H9 (cell line): ENCODE measurements around the gene DMD. TPM values are rescaled to one million over a fixed set of nuclear protein-coding genes. Genes with fewer than 3 reads are reported as not detected.

Source experiments
- DNase-seq: peaks from one replicate; pipeline ENCODE4 v3.0.0-alpha.2; 2017
- H2AFZ ChIP-seq: one replicate; pipeline ENCODE4 v1.6.1; 2013; ENCODE audit warnings: mild to moderate bottlenecking, low read length, control low read depth, moderate library complexity
- H2AK5ac ChIP-seq: 2 replicates; pipeline ENCODE4 v1.6.1; 2013; ENCODE audit warnings: low read length, control low read depth, mixed read lengths; ENCODE audit not compliant: insufficient read length
- H2BK120ac ChIP-seq: one replicate; pipeline ENCODE4 v1.6.1; 2013; ENCODE audit warnings: low read depth, mild to moderate bottlenecking, low read length, control low read depth, inconsistent platforms; ENCODE audit not compliant: poor library complexity, severe bottlenecking
- H2BK12ac ChIP-seq: 2 replicates; pipeline ENCODE4 v1.6.1; 2013; ENCODE audit warnings: low read length, control low read depth, mixed read lengths, low read depth; ENCODE audit not compliant: insufficient read length
- H2BK15ac ChIP-seq: 2 replicates; pipeline ENCODE4 v1.6.1; 2013; ENCODE audit warnings: low read depth, low read length, control low read depth
- H2BK20ac ChIP-seq: one replicate; pipeline ENCODE4 v1.6.1; 2013; ENCODE audit warnings: low read depth, mild to moderate bottlenecking, low read length, control low read depth, inconsistent platforms; ENCODE audit not compliant: poor library complexity, severe bottlenecking
- H2BK5ac ChIP-seq: 2 replicates; pipeline ENCODE4 v1.6.1; 2013; ENCODE audit warnings: low read length, control low read depth, mixed read lengths; ENCODE audit not compliant: insufficient read length
- H3K14ac ChIP-seq: 2 replicates; pipeline ENCODE4 v1.6.1; 2013; ENCODE audit warnings: low read length, control low read depth; ENCODE audit not compliant: insufficient read depth
- H3K18ac ChIP-seq: 2 replicates; pipeline ENCODE4 v1.6.1; 2013; ENCODE audit warnings: low read depth, mild to moderate bottlenecking, mixed read lengths, low read length, control low read depth; ENCODE audit not compliant: insufficient read length
- H3K23ac ChIP-seq: 2 replicates; pipeline ENCODE4 v1.6.1; 2013; ENCODE audit warnings: low read length, control low read depth, mixed read lengths, low read depth; ENCODE audit not compliant: insufficient read length
- H3K23me2 ChIP-seq: 2 replicates; pipeline ENCODE4 v1.6.1; 2013; ENCODE audit warnings: low read depth, mild to moderate bottlenecking, mixed read lengths, low read length, control low read depth; ENCODE audit not compliant: insufficient read length, poor library complexity, severe bottlenecking
- H3K27ac ChIP-seq: 2 replicates; pipeline ENCODE4 v1.5.1; 2013; ENCODE audit warnings: low read length, control low read depth, mixed read lengths, low read depth; ENCODE audit not compliant: insufficient read length
- H3K27me3 ChIP-seq: 2 replicates; pipeline ENCODE4 v1.6.1; 2013; ENCODE audit warnings: low read length, control low read depth, inconsistent platforms; ENCODE audit not compliant: insufficient read depth
- H3K4ac ChIP-seq: 2 replicates; pipeline ENCODE4 v1.6.1; 2013; ENCODE audit warnings: low read depth, mild to moderate bottlenecking, control low read depth, inconsistent platforms, low read length, moderate library complexity
- H3K4me1 ChIP-seq: 2 replicates; pipeline ENCODE4 v1.6.1; 2013; ENCODE audit warnings: low read length, control low read depth, inconsistent platforms; ENCODE audit not compliant: insufficient read depth
- H3K4me2 ChIP-seq: 2 replicates; pipeline ENCODE4 v1.6.1; 2013; ENCODE audit warnings: low read length, control low read depth, mixed read lengths; ENCODE audit not compliant: insufficient read length, insufficient read depth
- H3K56ac ChIP-seq: 2 replicates; pipeline ENCODE4 v1.6.1; 2013; ENCODE audit warnings: low read depth, mild to moderate bottlenecking, mixed read lengths, low read length, control low read depth; ENCODE audit not compliant: insufficient read length
- H3K79me1 ChIP-seq: 2 replicates; pipeline ENCODE4 v1.6.1; 2013; ENCODE audit warnings: low read depth, mild to moderate bottlenecking, moderate library complexity, low read length, control low read depth, inconsistent platforms; ENCODE audit not compliant: insufficient read depth, poor library complexity, severe bottlenecking
- H3K79me2 ChIP-seq: 2 replicates; pipeline ENCODE4 v1.6.1; 2013; ENCODE audit warnings: low read length, control low read depth, inconsistent platforms; ENCODE audit not compliant: insufficient read depth
- H3K9ac ChIP-seq: 2 replicates; pipeline ENCODE4 v1.6.1; 2013; ENCODE audit warnings: low read length, control low read depth, mixed read lengths; ENCODE audit not compliant: insufficient read length; ENCODE audit errors: extremely low read depth
- H3K9me3 ChIP-seq: one replicate; pipeline ENCODE4 v1.6.1; 2013; ENCODE audit warnings: low read depth, low read length, inconsistent platforms; ENCODE audit not compliant: control insufficient read depth
- H3T11ph ChIP-seq: one replicate; pipeline ENCODE4 v1.6.1; 2013; ENCODE audit warnings: mild to moderate bottlenecking, low read length, control low read depth, inconsistent platforms
- H4K20me1 ChIP-seq: one replicate; pipeline ENCODE4 v1.6.1; 2013; ENCODE audit not compliant: control insufficient read depth, insufficient read length, insufficient read depth
- H4K5ac ChIP-seq: 2 replicates; pipeline ENCODE4 v1.6.1; 2013; ENCODE audit warnings: low read depth, mild to moderate bottlenecking, mixed read lengths, low read length, control low read depth; ENCODE audit not compliant: insufficient read length
- H4K8ac ChIP-seq: replicated peaks from 2 replicates; pipeline ENCODE4 v1.6.1; 2013; ENCODE audit warnings: low read length, control low read depth, mixed read lengths, low read depth; ENCODE audit not compliant: insufficient read length
- H4K91ac ChIP-seq: 2 replicates; pipeline ENCODE4 v1.6.1; 2013; ENCODE audit warnings: low read depth, mild to moderate bottlenecking, moderate library complexity, mixed read lengths, low read length, control low read depth; ENCODE audit not compliant: insufficient read length
- H3K27ac Mint-ChIP-seq, 3 experiments: 2 replicates in 2 of 3; 3 replicates in 1 of 3; pipeline ENCODE4 v1.8.0; 2020 to 2021; ENCODE audit warnings: mixed read lengths in 3 of 3, mild to moderate bottlenecking in 1 of 3, moderate library complexity in 1 of 3
- H3K27me3 Mint-ChIP-seq: 2 replicates; pipeline ENCODE4 v1.8.0; 2021; ENCODE audit warnings: low read depth, mild to moderate bottlenecking, moderate library complexity, mixed read lengths
- H3K36me3 Mint-ChIP-seq, 3 experiments: 2 replicates in 2 of 3; 3 replicates in 1 of 3; pipeline ENCODE4 v1.8.0; 2020 to 2021; ENCODE audit warnings: low read depth in 3 of 3, mixed read lengths in 3 of 3; ENCODE audit not compliant: insufficient read depth in 1 of 3
- H3K4me1 Mint-ChIP-seq, 2 experiments: 2 replicates each; pipeline ENCODE4 v1.8.0; 2020; ENCODE audit warnings: mixed read lengths in 2 of 2
- H3K4me3 Mint-ChIP-seq, 2 experiments: 2 replicates in 1 of 2; 3 replicates in 1 of 2; pipeline ENCODE4 v1.8.0; 2020 to 2021; ENCODE audit warnings: mild to moderate bottlenecking in 2 of 2, mixed read lengths in 2 of 2, moderate library complexity in 1 of 2
- H3K9me3 Mint-ChIP-seq, 2 experiments: 2 replicates in 1 of 2; 3 replicates in 1 of 2; pipeline ENCODE4 v1.8.0; 2020; ENCODE audit warnings: mild to moderate bottlenecking in 2 of 2, mixed read lengths in 2 of 2, moderate library complexity in 1 of 2
- WGBS: extraction: QIAGEN DNeasy Blood & Tissue Kit; methylation state at CpG from one replicate; pipeline ENCODE4 v1.1.7; 2013; ENCODE audit warnings: missing lambda C conversion rate, low lambda C conversion rate, mixed read lengths; ENCODE audit not compliant: insufficient read length; ENCODE audit errors: extremely low coverage; 5-methylcytosine and 5-hydroxymethylcytosine counted together
- total RNA-seq: library from RNA; stranded (reverse); gene quantifications from 2 replicates; pipeline ENCODE4 v1.2.1, GENCODE V29; 2021
- TF ChIP-seq, protein P1 (sequence below): fragments of 200-600 bp; sonication (generic); conservative IDR thresholded peaks from 3 replicates; pipeline ENCODE4 v1.8.0; 2021; ENCODE audit warnings: antibody characterized with exemption, mild to moderate bottlenecking

DMD gene
- total RNA-seq, 1 experiment from 2014 or later = 3.8 TPM

DNA sequence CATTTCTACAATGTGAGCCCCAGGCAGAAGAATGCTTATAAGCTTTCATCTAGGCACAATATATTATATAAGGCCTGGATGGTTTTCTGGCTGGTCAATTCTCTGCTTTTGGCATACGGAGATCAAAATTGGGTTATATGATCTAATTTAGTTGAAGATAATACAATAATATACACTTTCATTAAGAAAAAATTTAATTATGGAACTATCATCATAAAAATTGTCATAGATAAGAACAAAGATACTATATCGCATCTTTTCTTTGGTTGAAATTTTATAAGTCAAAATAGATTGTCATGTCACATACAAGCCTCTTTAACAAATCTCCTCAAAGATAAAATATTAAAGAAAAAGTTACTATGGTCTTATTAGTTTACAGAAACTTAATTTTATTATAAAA is 17.1 kb downstream of the DMD start:
- Mint-ChIP-seq H3K9me3 (peaks cover 6 to 9% of the 10 kb centered on the region in 2 experiments; a peak in 2 of 5 replicates), H3K36me3 (no peaks in the 10 kb centered on the region), H3K27ac (no peak overlapping the region), H3K4me1 (peaks cover 0 to 4% of the 10 kb centered on the region in 2 experiments; a peak in 2 of 4 replicates), H3K4me3 (no peak overlapping the region), H3K27me3 (peaks cover 30% of the 10 kb centered on the region)
- H2BK15ac ChIP-seq = no peak overlapping the region
- no CpG with 5 or more reads among the region's 2 CpGs for WGBS
- no peak overlapping the region for H2AK5ac ChIP-seq
- no peak overlapping the region for H2BK5ac ChIP-seq
- no peak overlapping the region for H2BK20ac ChIP-seq
- H2BK120ac ChIP-seq = no peak overlapping the region
- H3T11ph ChIP-seq = no peak overlapping the region
- 0 out of 2 replicates have a peak, but pooled peaks cover 2% of the 10 kb centered on the region for H3K79me2 ChIP-seq
- H4K5ac ChIP-seq = no peak overlapping the region
- no peaks in the 10 kb centered on the region for H3K9me3 ChIP-seq
- H3K79me1 ChIP-seq = no peaks in the 10 kb centered on the region
- TF ChIP-seq, protein P1, sequence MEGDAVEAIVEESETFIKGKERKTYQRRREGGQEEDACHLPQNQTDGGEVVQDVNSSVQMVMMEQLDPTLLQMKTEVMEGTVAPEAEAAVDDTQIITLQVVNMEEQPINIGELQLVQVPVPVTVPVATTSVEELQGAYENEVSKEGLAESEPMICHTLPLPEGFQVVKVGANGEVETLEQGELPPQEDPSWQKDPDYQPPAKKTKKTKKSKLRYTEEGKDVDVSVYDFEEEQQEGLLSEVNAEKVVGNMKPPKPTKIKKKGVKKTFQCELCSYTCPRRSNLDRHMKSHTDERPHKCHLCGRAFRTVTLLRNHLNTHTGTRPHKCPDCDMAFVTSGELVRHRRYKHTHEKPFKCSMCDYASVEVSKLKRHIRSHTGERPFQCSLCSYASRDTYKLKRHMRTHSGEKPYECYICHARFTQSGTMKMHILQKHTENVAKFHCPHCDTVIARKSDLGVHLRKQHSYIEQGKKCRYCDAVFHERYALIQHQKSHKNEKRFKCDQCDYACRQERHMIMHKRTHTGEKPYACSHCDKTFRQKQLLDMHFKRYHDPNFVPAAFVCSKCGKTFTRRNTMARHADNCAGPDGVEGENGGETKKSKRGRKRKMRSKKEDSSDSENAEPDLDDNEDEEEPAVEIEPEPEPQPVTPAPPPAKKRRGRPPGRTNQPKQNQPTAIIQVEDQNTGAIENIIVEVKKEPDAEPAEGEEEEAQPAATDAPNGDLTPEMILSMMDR = no peak
- H4K91ac ChIP-seq = no peak overlapping the region
- H3K23me2 ChIP-seq = no peaks in the 10 kb centered on the region
- H2AFZ ChIP-seq = no peak overlapping the region
- H3K56ac ChIP-seq = no peak overlapping the region
- H3K27me3 ChIP-seq = peaks cover 4% of the 10 kb centered on the region; the same call in 1 of the 2 replicates
- no peak overlapping the region for H3K27ac ChIP-seq
- no peak overlapping the region for H3K23ac ChIP-seq
- no peak overlapping the region for H4K8ac ChIP-seq
- H4K20me1 ChIP-seq = no peaks in the 10 kb centered on the region
- no peak overlapping the region for H2BK12ac ChIP-seq
- no peak overlapping the region for H3K4me2 ChIP-seq
- H3K4ac ChIP-seq = no peak overlapping the region
- H3K18ac ChIP-seq = no peak overlapping the region
- no peak overlapping the region for H3K14ac ChIP-seq
- no peaks in the 10 kb centered on the region for H3K4me1 ChIP-seq
- DNase-seq = no peak
- H3K9ac ChIP-seq = no peak overlapping the region
